Endothelial cell (in vitro differentiated cells): ENCODE results near the gene ZNF646. TPM values are rescaled to one million over a fixed set of nuclear protein-coding genes. Genes with fewer than 3 reads are reported as not detected.

Experiments used
- DNase-seq: peaks from one replicate; pipeline ENCODE4 v3.0.0; 2021; ENCODE audit warnings: low spot score
- H3K27ac Mint-ChIP-seq: one replicate; pipeline ENCODE4 v1.8.0; 2021; ENCODE audit warnings: mixed read lengths, inconsistent platforms; ENCODE audit not compliant: unreplicated experiment
- H3K27me3 Mint-ChIP-seq: one replicate; pipeline ENCODE4 v1.8.0; 2021; ENCODE audit warnings: mild to moderate bottlenecking, moderate library complexity, mixed read lengths, inconsistent platforms; ENCODE audit not compliant: unreplicated experiment
- H3K36me3 Mint-ChIP-seq: one replicate; pipeline ENCODE4 v1.8.0; 2021; ENCODE audit warnings: mild to moderate bottlenecking, low read depth, mixed read lengths, inconsistent platforms; ENCODE audit not compliant: unreplicated experiment
- H3K4me1 Mint-ChIP-seq: one replicate; pipeline ENCODE4 v1.8.0; 2021; ENCODE audit warnings: mild to moderate bottlenecking, mixed read lengths, inconsistent platforms; ENCODE audit not compliant: unreplicated experiment
- H3K4me3 Mint-ChIP-seq: one replicate; pipeline ENCODE4 v1.8.0; 2021; ENCODE audit warnings: mild to moderate bottlenecking, mixed read lengths, inconsistent platforms; ENCODE audit not compliant: unreplicated experiment
- H3K9me3 Mint-ChIP-seq: one replicate; pipeline ENCODE4 v1.8.0; 2021; ENCODE audit warnings: mixed read lengths, inconsistent platforms; ENCODE audit not compliant: unreplicated experiment
- CTCF ChIP-seq: fragments of 200-600 bp; sonication (generic); IDR thresholded peaks from one replicate; pipeline ENCODE4 v1.5.0; 2021; ENCODE audit warnings: antibody characterized with exemption; ENCODE audit not compliant: unreplicated experiment
- total RNA-seq: library from RNA; stranded (reverse); fragmentation: NEBNext Ultra II Directional; extraction: Animal tissue kit (Norgen Biotek cat#: 25700); gene quantifications from one replicate; pipeline ENCODE4 v1.2.1, GENCODE V29; 2021; ENCODE audit not compliant: unreplicated experiment

ZNF646 gene
- total RNA-seq, 1 donor from 2014 or later, result 25.5 TPM

GRCh38 chr16:31073142-31073969 is 866 bp upstream of the ZNF646 start:
- peak overlapping the region; percentile 99 for H3K4me3 Mint-ChIP-seq

GRCh38 chr16:31074814-31075183 is 577 bp downstream of the ZNF646 start:
- H3K4me1 Mint-ChIP-seq, result peaks cover 25% of the 10 kb centered on the region
- peak overlapping the region; percentile 99 for H3K27ac Mint-ChIP-seq
- no peaks in the 10 kb centered on the region for H3K9me3 Mint-ChIP-seq
- peak overlapping the region; percentile 99 for H3K4me3 Mint-ChIP-seq
- no peak for DNase-seq
- no peak for TF ChIP-seq CTCF
- H3K36me3 Mint-ChIP-seq, result peaks cover 27% of the 10 kb centered on the region
- H3K27me3 Mint-ChIP-seq, result peaks cover 28% of the 10 kb centered on the region

More at GRCh38 chr16:31073142-31073969, 866 bp upstream of the ZNF646 start:
- Mint-ChIP-seq H3K9me3 (no peaks in the 10 kb centered on the region), H3K4me1 (peaks cover 25% of the 10 kb centered on the region), H3K36me3 (peaks cover 18% of the 10 kb centered on the region), H3K27me3 (peaks cover 25% of the 10 kb centered on the region), H3K27ac (peak overlapping the region; percentile 99)
- TF ChIP-seq CTCF, result no peak
- DNase-seq, result peak; percentile 94

GRCh38 chr16:31076319-31076718 is 2.1 kb downstream of the ZNF646 start:
- no peak for DNase-seq
- TF ChIP-seq CTCF, result no peak
- peaks cover 32% of the 10 kb centered on the region for H3K36me3 Mint-ChIP-seq
- H3K27me3 Mint-ChIP-seq, result peaks cover 31% of the 10 kb centered on the region
- H3K27ac Mint-ChIP-seq, result no peak overlapping the region
- H3K4me3 Mint-ChIP-seq, result peak overlapping the region; percentile 51
- no peaks in the 10 kb centered on the region for H3K9me3 Mint-ChIP-seq
- peaks cover 25% of the 10 kb centered on the region for H3K4me1 Mint-ChIP-seq

GRCh38 chr16:31077024-31077423 is 2.8 kb downstream of the ZNF646 start:
- H3K9me3 Mint-ChIP-seq, result no peaks in the 10 kb centered on the region
- DNase-seq, result no peak
- H3K4me1 Mint-ChIP-seq, result peaks cover 19% of the 10 kb centered on the region
- H3K27ac Mint-ChIP-seq, result no peak overlapping the region
- H3K36me3 Mint-ChIP-seq, result peaks cover 32% of the 10 kb centered on the region
- TF ChIP-seq CTCF, result no peak
- H3K27me3 Mint-ChIP-seq, result peaks cover 31% of the 10 kb centered on the region
- H3K4me3 Mint-ChIP-seq, result no peak overlapping the region
